Fibroblast of skin of right quadriceps (primary cell): ENCODE measurements around the gene SCART1.
"Not testable (repeated sequence)": the region's sequence is repeated elsewhere in the genome, so short reads cannot be mapped to it uniquely, and the experiment has no call there.

ENCODE experiments used
- DNase-seq: peaks from one replicate; pipeline ENCODE4 v3.0.0-alpha.2; 2013

SCART1 gene

GRCh38 chr10:133456041-133456951 lies 2.6 kb downstream of the SCART1 start:
- no peak for DNase-seq

DNA sequence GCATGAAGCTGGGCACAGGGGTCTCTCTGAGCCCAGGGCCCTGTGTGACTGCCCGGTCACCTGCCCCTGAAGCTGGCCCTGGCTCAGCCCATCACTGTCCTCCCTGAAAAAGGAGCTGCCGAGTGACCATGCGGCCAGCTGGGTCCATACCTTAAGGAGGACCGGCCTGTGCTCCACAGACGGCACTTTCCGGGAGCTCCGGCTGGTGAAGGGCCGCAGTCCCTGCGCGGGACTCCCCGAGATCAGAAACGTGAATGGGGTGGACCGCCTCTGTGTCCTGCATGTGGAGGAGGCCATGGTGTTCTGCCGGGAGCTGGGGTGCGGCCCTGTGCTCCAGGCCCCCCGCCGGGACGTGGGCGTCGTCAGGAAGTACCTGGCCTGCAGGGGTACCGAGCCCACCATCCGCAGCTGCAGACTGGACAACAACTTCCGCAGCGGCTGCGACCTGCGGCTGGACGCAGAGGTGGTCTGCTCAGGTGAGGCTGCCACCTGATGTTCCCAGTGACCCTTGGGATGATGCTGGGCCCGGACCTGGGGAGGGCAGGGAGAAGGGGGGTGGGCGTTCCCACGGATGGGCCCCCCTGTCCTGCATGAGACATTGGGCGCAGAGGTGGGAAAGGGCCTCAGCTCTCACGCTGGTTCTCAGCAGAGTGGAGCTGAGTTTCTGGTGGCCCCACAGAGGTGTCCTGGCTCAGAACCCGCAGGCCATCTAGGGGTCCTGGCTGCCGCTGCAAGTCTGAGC lies 3.5 kb downstream of the SCART1 start:
- no peak for DNase-seq

- DNase-seq = no peak
These were observed 4.4 kb downstream of the SCART1 start for GRCh38 chr10:133458021-133458709.

DNA sequence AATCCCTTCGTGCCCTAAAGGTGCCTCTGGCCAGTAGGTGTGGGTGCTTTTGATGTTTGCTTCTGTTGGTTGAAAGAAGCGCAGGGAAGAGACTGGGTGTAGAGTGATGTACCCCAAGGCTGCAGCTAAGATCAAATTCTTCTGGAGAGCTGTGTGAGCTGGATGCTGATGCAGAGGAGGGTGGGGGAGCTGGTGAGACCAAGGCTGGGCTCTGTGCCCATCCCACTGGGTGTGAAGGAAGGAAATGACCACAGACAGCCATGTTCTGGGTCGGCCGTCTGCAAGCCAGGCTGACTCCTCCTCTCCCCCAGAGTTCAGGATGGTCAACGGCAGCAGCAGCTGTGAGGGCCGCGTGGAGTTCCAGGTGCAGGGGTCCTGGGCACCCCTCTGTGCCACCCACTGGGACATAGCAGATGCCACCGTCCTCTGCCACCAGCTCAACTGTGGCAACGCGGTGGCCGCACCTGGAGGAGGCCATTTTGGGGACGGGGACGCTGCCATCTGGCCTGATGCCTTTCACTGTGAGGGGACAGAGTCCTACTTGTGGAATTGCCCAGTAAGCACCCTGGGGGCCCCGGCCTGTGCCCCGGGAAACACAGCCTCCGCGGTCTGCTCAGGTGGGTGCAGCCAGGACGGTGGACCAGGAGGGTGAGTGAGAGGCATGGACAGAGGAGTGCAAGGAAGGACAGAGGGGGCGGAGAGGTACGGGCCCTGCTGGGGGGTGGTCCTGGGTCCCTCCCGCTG lies 5.1 kb downstream of the SCART1 start:
- DNase-seq = no peak

DNA sequence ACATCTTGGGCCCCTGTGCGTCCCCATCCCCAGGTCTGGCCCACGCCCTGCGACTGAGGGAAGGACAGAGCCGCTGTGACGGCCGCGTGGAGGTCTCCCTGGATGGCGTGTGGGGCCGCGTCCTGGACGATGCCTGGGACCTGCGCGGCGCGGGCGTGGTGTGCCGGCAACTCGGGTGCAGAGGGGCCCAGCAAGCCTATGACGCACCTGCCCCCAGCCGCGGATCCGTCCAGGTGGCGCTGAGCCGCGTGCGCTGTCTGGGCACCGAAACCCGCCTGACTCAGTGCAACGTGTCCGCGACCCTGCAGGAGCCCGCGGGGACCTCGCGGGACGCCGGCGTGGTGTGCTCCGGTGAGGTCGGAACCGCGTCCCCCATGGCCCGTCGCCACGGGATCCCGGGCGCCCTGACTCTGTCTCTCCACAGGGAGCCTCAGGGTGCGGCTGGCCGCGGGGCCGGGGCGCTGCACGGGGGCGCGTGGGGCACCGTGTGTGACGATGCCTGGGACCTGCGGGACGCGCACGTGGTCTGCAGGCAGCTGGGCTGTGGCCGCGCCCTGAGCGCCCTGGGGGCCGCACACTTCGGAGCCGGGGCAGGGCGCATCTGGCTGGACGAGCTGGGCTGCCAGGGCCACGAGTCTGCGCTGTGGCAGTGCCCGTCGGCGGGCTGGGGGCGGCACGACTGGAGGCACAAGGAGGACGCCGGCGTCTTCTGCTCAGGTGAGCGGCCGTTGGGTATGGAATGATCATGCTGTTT lies 5.9 kb downstream of the SCART1 start:
- DNase-seq = no peak

GRCh38 chr10:133460208-133460769 lies 6.5 kb downstream of the SCART1 start:
- DNase-seq = no peak

DNA sequence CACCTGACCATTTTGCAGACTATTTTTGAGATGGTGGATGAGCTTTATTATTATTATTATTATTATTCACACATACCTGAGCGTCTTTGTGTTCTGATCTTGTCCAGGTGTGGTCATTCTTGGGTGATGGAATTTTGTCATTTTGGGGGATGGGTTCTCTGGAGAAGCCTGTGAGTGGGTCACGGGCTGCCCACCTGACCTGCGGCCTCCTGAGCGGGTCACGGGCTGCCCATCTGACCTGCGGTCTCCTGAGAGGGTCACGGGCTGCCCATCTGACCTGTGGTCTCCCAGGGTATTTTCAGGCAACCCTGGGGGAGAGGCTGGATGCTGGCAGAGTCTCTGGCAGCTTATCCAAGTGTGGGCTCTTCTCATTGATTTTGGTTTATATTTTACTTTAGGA lies 7.3 kb downstream of the SCART1 start:
- no peak for DNase-seq

DNA sequence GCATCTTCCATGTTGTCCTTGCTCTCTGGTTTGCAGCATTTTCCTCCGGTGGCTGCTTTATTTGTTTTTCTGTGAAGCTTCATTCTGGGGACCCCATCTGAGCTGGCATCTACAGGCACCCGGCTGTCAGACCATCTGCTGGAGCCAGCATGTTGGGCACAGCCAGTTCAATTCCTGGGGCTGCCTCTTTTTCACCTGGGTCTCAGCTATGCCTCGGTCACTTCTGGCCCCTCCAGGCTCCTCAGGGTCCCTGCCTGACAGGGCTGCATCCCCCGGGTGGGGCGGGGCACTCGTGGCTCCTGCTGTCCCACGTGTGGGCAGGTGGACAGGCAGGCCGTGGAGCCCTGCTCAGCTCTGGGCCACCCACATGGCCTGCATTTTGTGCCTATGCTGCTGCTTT lies 8.1 kb downstream of the SCART1 start:
- DNase-seq = no peak

DNA sequence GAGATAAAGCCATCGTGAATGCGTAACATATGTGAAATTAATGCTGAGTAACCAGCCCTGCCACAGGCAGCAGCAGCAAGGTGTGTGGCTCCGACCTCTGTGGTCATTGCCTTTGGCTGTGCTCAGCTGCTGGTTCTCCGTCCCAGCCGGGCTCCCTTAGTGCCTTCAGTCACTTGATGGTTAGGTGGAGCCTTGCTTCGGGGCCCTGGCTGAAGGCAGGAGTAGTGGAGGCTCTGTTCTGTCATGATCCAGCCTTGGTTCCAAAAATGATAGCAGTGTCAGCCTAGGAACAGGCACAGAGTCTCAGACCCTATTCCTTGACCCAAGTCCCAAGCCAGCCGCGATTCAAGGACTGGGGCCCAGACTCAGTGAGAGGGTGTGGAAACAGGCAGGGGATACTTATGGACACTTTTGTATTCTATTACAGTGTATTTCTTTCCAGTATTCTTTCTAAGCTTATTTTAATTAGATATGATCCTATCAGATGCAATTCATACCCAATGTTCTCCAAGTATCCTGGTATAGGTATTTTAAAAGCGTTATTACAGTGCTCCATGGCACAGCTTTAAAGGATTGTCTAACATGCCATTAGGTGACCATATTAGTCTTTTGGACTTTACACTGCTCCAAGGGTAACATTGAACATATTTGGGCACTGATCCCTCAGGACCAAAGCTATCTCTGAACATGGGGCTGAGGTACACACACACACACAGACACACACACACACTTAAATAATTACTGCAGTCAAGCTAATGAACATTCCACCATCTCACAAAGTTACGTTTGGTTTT lies 9.0 kb downstream of the SCART1 start:
- DNase-seq = no peak

- DNase-seq = no peak
These were observed 10.9 kb downstream of the SCART1 start for GRCh38 chr10:133464582-133465031.

DNA sequence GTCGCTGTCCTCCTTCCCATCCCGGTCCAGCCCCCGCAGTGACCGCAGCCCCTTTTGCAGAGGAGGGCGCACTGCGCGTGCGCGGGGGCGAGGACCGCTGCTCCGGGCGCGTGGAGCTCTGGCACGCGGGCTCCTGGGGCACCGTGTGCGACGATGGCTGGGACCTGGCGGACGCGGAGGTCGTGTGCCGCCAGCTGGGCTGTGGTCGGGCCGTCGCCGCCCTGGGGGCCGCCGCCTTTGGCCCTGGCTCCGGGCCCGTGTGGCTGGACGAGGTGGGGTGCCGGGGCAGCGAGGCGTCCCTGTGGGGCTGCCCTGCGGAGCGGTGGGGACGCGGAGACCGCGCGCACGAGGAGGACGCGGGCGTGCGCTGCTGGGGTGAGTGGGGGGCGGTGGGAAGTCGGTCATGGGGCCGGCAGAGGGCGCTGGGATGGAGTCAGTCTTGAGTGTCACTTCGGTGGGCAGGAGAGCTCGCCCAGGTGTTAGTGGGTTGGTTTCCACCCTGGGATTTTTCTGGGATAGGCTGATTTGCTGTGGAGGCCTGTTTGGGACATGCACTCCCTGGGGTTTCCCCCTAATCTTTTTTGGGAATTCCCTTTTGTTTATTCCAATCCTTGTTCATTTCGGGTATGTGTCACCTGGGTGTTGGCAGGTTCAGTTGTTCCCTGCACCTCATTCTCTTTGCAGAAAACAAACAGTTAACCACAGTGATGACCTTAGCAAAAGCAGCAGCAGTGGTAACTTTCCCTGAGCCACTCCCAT lies 11.6 kb downstream of the SCART1 start:
- no peak for DNase-seq

- DNase-seq = no peak
These were observed 12.3 kb downstream of the SCART1 start for GRCh38 chr10:133465950-133466474.

DNA sequence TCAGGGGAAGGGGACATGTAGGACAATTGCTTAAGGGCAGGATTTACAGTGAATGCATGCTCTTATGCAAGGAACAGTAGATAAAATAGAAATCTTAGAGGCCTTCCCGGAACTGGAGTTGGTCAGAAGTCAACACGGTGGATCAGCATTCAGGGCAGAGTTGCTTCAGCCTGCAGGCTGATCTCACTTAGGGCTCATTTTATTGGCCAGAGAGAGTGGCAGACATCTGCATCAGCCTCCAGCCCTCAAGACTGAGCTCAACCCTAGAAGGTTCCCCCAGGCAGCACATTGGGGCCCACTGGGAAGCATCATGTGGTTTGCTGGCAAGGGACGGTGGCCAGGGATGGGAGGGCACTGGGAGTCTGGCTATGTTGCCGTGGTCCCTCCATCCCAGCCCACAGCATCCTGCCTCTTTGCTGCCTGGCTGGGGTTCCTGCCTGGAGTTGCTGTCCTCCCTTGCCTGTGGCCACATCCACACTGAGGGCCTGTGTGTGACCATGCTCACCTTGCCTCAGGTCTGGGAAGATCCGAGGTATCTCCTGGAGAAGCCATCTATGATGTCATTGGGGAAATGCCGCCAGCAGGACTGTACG lies 13.0 kb downstream of the SCART1 start:
- DNase-seq = no peak

DNA sequence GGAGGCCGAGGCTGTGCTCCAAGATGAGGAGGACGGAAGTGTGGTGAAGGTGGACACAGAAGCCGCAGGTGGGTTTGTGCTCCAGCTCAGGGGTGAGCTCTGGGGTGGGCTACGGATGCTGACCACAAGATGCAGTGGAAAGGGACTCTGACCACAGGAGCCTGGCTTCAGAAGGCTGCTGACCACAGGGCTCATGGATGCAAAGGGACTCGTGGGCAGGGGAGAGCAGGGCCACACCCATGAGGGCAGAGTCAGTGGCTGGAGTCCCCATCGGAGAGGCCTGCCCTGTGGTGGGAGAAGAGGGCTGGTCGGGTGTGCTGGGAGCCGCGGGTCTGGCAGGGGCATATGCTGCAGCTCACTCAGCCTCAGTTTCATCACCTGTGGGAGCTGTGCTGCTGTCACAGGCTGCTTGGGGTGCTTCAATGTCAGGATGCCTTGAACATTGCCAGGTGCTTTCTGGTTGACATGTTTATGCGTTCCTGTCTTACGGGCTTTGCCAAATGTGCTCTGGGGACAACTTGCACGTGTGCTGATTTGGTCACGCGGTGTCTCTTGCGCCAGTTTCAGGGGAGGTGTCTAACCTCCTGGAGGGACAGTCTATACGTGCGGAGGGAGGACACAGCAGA lies 13.7 kb downstream of the SCART1 start:
- DNase-seq = no peak

DNA sequence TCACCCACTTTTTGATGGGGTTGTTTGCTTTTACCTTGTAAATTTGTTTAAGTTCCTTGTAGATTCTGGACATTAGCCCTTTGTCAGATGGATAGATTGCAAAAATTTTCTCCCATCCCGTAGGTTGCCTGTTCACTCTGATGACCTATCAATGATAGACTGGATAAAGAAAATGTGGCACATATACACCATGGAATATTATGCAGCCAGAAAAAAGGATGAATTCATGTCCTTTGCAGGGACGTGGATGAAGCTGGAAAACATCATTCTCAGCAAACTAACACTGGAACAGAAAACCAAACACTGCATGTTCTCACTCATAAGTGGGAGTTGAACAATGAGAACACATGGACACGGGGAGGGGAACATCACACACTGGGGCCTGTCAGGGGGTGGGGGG lies 15.5 kb downstream of the SCART1 start:
- DNase-seq = not testable (repeated sequence)

DNA sequence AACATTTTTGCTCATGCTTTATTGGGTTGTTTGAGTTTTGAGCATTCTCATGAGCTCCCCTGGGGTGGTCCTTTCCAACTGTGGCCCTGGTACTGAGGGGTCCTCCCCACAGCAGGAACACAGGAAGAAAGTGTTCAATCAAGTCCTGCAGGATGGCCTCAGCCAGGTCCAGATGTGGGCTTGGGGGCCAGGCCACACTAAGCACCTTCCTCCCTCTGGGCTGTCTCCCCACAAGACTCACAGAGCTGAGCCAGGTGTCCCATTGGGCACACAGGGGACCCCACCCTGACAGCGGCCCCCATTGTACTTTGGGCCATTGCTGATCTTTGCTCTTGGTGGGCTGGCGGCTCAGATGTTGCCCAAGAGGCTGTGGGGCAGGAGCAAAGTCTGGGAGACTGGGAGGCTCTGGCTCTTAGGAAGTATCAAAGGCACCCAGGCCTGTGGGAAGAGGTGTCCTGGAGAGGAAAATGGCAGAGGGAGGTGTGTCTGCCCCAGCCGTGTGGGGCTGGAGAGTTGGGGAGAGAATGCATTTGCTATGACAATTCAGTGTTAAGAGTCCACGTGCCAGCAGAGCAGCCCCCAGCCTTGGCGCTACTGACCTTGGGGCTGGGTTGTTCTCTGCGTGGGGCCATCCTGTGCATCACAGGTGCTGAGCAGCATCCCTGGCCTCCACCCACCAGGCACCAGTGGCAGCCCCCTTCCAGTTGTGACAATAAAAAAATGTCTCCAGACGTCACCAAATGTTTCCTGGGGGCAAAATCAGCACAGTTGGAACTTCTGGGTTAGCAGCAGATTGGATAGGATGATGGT lies 17.8 kb downstream of the SCART1 start:
- DNase-seq = no peak

DNA sequence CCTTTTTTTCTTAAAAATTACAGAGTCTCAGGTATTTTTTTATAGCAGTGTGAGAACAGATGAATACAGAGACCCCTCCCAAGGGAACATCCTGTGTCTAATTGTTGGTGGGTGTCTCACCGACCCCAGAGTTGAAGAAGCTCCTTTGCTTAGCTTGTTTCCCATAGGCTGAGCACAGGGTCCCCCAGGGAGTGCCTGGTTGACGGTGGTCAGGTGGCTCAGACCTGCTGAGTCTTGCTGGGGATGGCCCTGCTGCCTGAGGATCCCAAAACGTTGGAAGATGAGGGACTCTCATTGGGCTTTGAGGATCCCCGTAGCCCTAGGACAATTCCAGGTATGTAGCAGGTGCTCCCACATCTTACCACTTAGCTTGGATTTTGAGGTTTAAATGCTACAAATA lies 19.5 kb downstream of the SCART1 start:
- DNase-seq = no peak

DNA sequence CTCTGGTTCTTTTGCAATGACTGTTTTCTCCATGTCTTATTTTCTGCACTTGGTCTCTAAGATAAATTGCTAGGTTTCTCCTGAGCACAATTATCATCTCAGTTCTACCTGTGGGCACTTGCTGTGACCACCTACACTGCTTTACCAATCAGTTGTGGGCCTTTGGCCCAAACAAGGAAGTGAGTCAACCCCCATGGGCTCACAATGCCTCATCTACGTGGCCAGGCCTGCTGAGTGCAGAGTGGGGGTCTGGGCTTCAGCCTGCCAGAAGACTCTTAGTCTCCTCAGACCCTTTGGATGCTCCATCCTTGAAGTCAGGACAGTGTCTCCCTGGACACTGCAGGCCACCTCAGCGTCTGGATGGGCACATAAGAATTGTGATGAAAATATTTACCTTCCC lies 20.3 kb downstream of the SCART1 start:
- DNase-seq = no peak
